Measurements from ENCODE around the gene CYB561A3. TPM values are rescaled to one million over a fixed set of nuclear protein-coding genes. Genes with fewer than 3 reads are reported as not detected.

CYB561A3 gene
- total RNA-seq, 1 experiment from 2014 or later, result 80.3 TPM

DNA sequence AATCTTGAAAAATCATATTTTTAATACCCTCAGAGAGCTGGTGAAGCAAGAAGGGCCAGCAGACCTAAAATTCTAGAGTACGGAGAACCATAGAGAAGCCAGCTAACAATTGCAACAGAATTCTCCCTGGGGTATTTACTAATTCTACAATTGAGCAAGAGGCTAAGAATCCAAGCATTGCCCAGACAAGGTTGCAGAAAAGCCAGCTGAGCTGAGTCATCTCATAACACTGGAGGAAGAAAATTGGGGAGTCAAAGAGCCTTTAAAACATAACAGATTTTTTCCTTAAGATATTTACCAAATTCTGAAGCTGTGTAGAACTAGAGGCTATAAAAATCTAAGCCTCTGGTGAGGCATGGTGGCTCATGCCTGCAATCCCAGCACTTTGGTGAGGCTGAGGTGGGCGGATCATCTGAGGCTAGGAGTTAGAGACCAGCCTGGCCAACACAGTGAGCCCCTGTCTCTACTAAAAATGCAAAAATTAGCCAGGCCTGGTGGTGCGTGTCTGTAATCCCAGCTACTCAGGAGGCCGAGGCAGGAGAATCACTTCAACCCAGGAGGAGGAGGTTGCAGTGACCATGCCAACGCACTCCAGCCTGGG is 17.1 kb upstream of the CYB561A3 start:
- in situ Hi-C loops (cut with HindIII; ENCODE audit: low pct_unique_long_range_greater_than_20kb, low sequenced_read_pairs) (no loop called here), intact Hi-C loops (cut with micrococcal nuclease; ENCODE audit: unreplicated experiment) (no loop called here)
- no peaks in the 10 kb centered on the region for H3K27me3 ChIP-seq (ENCODE audit: control insufficient read depth, insufficient read depth, low read length)
- no peaks in the 10 kb centered on the region for H3K36me3 ChIP-seq (ENCODE audit: control insufficient read depth, insufficient read depth, low read length)
- no peak overlapping the region for H3K4me3 ChIP-seq (ENCODE audit: low read depth in 2 of 2, low read length in 2 of 2)
- no peak overlapping the region for H3K27ac ChIP-seq (ENCODE audit: low read length)
- H3K4me1 ChIP-seq (ENCODE audit: control insufficient read depth, insufficient read depth, low read length), result no peaks in the 10 kb centered on the region
- BruUV-seq (replicated peaks), result no TSS peak
- DNase-seq (ENCODE audit: low read depth, low spot score) (no peak), ATAC-seq (peak; percentile 46; the same call in 1 of the 2 replicates)
- CTCF ChIA-PET, result interaction anchor here (0.7 kb wide), 1 partner anchor 75 kb away, joined by 4 read pairs; no protein-coding TSS in a partner anchor
- H3K9me3 ChIP-seq (ENCODE audit: control insufficient read depth, insufficient read depth, low read depth, low read length), result no peaks in the 10 kb centered on the region
- POLR2A ChIA-PET, result no interaction called here
- TF ChIP-seq TCF7L2 (IDR thresholded peaks at IDR 0.05; ENCODE audit: low read depth, low read length) (no peak), POLR2AphosphoS5 (IDR thresholded peaks at IDR 0.05; ENCODE audit: low read depth, low read length) (no peak; the same call in 1 of the 2 replicates), SIN3A (IDR thresholded peaks at IDR 0.05; ENCODE audit: borderline replicate concordance, insufficient read depth, low read depth, low read length) (no peak)
- TF ChIP-seq, protein P1, sequence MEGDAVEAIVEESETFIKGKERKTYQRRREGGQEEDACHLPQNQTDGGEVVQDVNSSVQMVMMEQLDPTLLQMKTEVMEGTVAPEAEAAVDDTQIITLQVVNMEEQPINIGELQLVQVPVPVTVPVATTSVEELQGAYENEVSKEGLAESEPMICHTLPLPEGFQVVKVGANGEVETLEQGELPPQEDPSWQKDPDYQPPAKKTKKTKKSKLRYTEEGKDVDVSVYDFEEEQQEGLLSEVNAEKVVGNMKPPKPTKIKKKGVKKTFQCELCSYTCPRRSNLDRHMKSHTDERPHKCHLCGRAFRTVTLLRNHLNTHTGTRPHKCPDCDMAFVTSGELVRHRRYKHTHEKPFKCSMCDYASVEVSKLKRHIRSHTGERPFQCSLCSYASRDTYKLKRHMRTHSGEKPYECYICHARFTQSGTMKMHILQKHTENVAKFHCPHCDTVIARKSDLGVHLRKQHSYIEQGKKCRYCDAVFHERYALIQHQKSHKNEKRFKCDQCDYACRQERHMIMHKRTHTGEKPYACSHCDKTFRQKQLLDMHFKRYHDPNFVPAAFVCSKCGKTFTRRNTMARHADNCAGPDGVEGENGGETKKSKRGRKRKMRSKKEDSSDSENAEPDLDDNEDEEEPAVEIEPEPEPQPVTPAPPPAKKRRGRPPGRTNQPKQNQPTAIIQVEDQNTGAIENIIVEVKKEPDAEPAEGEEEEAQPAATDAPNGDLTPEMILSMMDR (IDR thresholded peaks at IDR 0.05), result no peak
- TF ChIP-seq, protein P2, sequence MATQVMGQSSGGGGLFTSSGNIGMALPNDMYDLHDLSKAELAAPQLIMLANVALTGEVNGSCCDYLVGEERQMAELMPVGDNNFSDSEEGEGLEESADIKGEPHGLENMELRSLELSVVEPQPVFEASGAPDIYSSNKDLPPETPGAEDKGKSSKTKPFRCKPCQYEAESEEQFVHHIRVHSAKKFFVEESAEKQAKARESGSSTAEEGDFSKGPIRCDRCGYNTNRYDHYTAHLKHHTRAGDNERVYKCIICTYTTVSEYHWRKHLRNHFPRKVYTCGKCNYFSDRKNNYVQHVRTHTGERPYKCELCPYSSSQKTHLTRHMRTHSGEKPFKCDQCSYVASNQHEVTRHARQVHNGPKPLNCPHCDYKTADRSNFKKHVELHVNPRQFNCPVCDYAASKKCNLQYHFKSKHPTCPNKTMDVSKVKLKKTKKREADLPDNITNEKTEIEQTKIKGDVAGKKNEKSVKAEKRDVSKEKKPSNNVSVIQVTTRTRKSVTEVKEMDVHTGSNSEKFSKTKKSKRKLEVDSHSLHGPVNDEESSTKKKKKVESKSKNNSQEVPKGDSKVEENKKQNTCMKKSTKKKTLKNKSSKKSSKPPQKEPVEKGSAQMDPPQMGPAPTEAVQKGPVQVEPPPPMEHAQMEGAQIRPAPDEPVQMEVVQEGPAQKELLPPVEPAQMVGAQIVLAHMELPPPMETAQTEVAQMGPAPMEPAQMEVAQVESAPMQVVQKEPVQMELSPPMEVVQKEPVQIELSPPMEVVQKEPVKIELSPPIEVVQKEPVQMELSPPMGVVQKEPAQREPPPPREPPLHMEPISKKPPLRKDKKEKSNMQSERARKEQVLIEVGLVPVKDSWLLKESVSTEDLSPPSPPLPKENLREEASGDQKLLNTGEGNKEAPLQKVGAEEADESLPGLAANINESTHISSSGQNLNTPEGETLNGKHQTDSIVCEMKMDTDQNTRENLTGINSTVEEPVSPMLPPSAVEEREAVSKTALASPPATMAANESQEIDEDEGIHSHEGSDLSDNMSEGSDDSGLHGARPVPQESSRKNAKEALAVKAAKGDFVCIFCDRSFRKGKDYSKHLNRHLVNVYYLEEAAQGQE (IDR thresholded peaks at IDR 0.05; ENCODE audit: insufficient read depth in 1 of 2, low read depth in 2 of 2, low read length in 1 of 2), result no peak

DNA sequence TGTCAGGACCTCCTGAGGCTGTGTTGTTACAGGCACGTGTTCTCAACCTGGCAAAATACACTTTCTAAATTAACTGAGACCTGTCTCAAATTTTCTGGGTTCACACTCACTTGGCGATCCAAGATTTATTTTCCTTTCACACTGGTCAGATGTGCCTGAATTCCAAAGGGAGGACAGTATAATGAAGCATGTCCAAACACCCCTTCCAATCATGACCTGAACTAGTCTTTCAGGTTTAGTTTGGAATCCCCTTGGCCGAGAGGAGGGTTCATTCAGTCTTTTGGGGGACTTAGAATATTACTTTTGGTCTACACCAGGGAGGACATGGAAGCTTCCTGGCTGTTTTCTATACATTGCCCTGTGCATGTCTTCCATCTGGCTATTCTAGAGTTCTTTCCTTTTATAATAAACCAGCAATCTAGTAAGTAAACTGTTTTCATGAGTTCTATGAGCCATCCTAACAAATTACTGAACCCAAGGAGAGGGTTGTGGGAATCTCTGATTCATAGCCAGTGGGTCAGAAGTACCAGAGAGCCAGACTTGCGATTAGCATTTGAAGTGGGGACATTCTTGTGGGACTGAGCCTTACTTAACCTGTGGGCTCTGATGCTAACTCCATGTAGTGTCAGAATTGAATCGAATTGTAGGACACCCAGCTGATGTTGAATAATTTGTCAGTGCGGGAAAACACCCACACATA is 15.9 kb upstream of the CYB561A3 start:
- ATAC-seq, result no peak

More for the DNA sequence above, 15.9 kb upstream of the CYB561A3 start:
- Histone ChIP-seq H3K9me3 (ENCODE audit: control insufficient read depth, insufficient read depth, low read depth, low read length) (peaks cover 6% of the 10 kb centered on the region; the same call in 1 of the 2 replicates), H3K27ac (ENCODE audit: low read length) (no peak overlapping the region), H3K4me1 (ENCODE audit: control insufficient read depth, insufficient read depth, low read length) (no peaks in the 10 kb centered on the region), H3K27me3 (ENCODE audit: control insufficient read depth, insufficient read depth, low read length) (no peaks in the 10 kb centered on the region), H3K36me3 (ENCODE audit: control insufficient read depth, insufficient read depth, low read length) (no peaks in the 10 kb centered on the region; the same call in 1 of the 2 replicates), H3K4me3 (ENCODE audit: low read depth in 2 of 2, low read length in 2 of 2) (no peak overlapping the region)
- intact Hi-C loops (cut with micrococcal nuclease; ENCODE audit: unreplicated experiment) (no loop called here), in situ Hi-C loops (cut with HindIII; ENCODE audit: low pct_unique_long_range_greater_than_20kb, low sequenced_read_pairs) (no loop called here)
- TF ChIP-seq, protein P1 (IDR thresholded peaks at IDR 0.05), result no peak
- TF ChIP-seq TCF7L2 (IDR thresholded peaks at IDR 0.05; ENCODE audit: low read depth, low read length) (no peak), POLR2AphosphoS5 (IDR thresholded peaks at IDR 0.05; ENCODE audit: low read depth, low read length) (no peak), SIN3A (IDR thresholded peaks at IDR 0.05; ENCODE audit: borderline replicate concordance, insufficient read depth, low read depth, low read length) (no peak)
- TF ChIP-seq, protein P2 (IDR thresholded peaks at IDR 0.05; ENCODE audit: insufficient read depth in 1 of 2, low read depth in 2 of 2, low read length in 1 of 2), result no peak
- CTCF ChIA-PET, result no interaction called here
- POLR2A ChIA-PET, result no interaction called here
- BruUV-seq (replicated peaks), result no TSS peak
- no peak for DNase-seq (ENCODE audit: low read depth, low spot score)
